HepG2 (cell line): Measurements from ENCODE around the gene RPS6KA3. TPM values are rescaled to one million over a fixed set of nuclear protein-coding genes. Genes with fewer than 3 reads are reported as not detected.

ENCODE experiments used
- AHR ChIP-seq: IDR thresholded peaks from 2 replicates; pipeline ENCODE4 v1.6.1; 2018; ENCODE audit warnings: missing genetic modification reagents, missing compliant biosample characterization
- ATF5 ChIP-seq: sonication (generic); formaldehyde crosslinking; IDR thresholded peaks from 2 replicates; pipeline ENCODE4 v1.4.0; 2020; ENCODE audit warnings: mild to moderate bottlenecking, low read depth, missing genetic modification reagents
- GFI1 ChIP-seq: sonication (generic); formaldehyde crosslinking; IDR thresholded peaks from 2 replicates; pipeline ENCODE4 v1.5.0; 2020; ENCODE audit warnings: missing genetic modification reagents, mild to moderate bottlenecking, borderline replicate concordance
- HIVEP1 ChIP-seq: sonication (generic); formaldehyde crosslinking; IDR thresholded peaks from 2 replicates; pipeline ENCODE4 v1.4.0; 2020; ENCODE audit warnings: mild to moderate bottlenecking, missing genetic modification reagents
- HMG20A ChIP-seq: IDR thresholded peaks from 2 replicates; pipeline ENCODE4 v1.6.1; 2016; ENCODE audit warnings: borderline replicate concordance
- HNF1B ChIP-seq: sonication (generic); formaldehyde crosslinking; IDR thresholded peaks from 2 replicates; pipeline ENCODE4 v1.5.1; 2020; ENCODE audit warnings: mild to moderate bottlenecking, moderate library complexity, missing genetic modification reagents
- HNF4G ChIP-seq, 2 experiments: sonication (generic) in 1 of 2; formaldehyde crosslinking in 1 of 2; IDR thresholded peaks; 2 replicates each; pipeline versions ENCODE4 v1.4.0 to v1.6.1; 2011 to 2020; ENCODE audit warnings: borderline replicate concordance in 2 of 2, low read depth in 2 of 2, mild to moderate bottlenecking in 2 of 2, low read length in 1 of 2, missing genetic modification reagents in 1 of 2, moderate library complexity in 1 of 2
- IRF1 ChIP-seq: sonication (generic); formaldehyde crosslinking; IDR thresholded peaks from 2 replicates; pipeline ENCODE4 v1.4.0; 2020; ENCODE audit warnings: low read depth, mild to moderate bottlenecking, missing genetic modification reagents
- KDM5A ChIP-seq: fragments of 200-600 bp; sonication (generic); IDR thresholded peaks from 2 replicates; pipeline ENCODE4 v1.7.0; 2018; ENCODE audit warnings: antibody characterized with exemption, mild to moderate bottlenecking, low read length, borderline replicate concordance
- KDM6A ChIP-seq: IDR thresholded peaks from 2 replicates; pipeline ENCODE4 v1.6.1; 2016; ENCODE audit warnings: low read depth
- KLF12 ChIP-seq: sonication (generic); formaldehyde crosslinking; IDR thresholded peaks from 2 replicates; pipeline ENCODE4 v1.4.0; 2020; ENCODE audit warnings: missing genetic modification reagents, borderline replicate concordance
- KLF13 ChIP-seq: sonication (generic); formaldehyde crosslinking; IDR thresholded peaks from 2 replicates; pipeline ENCODE4 v1.4.0; 2020; ENCODE audit warnings: mild to moderate bottlenecking, missing genetic modification reagents
- MAFK ChIP-seq, 2 experiments: IDR thresholded peaks in 1 of 2; conservative IDR thresholded peaks in 1 of 2; 2 replicates each; pipeline ENCODE4 v1.6.1; 2011; ENCODE audit warnings: improper control_type of control experiment in 2 of 2, low read length in 2 of 2
- MBD4 ChIP-seq: IDR thresholded peaks from 2 replicates; pipeline ENCODE4 v1.6.1; 2012; ENCODE audit warnings: low read length, inconsistent platforms, borderline replicate concordance
- NFE2L2 ChIP-seq: fragments of 150-350 bp; IDR thresholded peaks from 2 replicates; pipeline ENCODE4 v1.6.1; 2014; ENCODE audit warnings: low read length
- NR1H2 ChIP-seq: sonication (generic); formaldehyde crosslinking; IDR thresholded peaks from 2 replicates; pipeline ENCODE4 v1.8.1; 2022; ENCODE audit warnings: low read depth, missing genetic modification reagents, borderline replicate concordance
- PRMT3 ChIP-seq: sonication (generic); formaldehyde crosslinking; IDR thresholded peaks from 2 replicates; pipeline ENCODE4 v1.8.1; 2022; ENCODE audit warnings: low read depth, mild to moderate bottlenecking, moderate library complexity, missing genetic modification reagents, borderline replicate concordance
- RBFOX2 ChIP-seq: fragments of 200-400 bp; formaldehyde crosslinking; IDR thresholded peaks from 2 replicates; pipeline ENCODE4 v1.6.1; 2017; ENCODE audit warnings: low read depth, mild to moderate bottlenecking, low read length
- RBM39 ChIP-seq: fragments of 200-400 bp; formaldehyde crosslinking; IDR thresholded peaks from one replicate; pipeline ENCODE4 v1.6.1; 2018; ENCODE audit warnings: antibody characterized with exemption, mild to moderate bottlenecking, low read depth, low read length; ENCODE audit not compliant: poor library complexity, severe bottlenecking
- SP140L ChIP-seq: sonication (generic); formaldehyde crosslinking; IDR thresholded peaks from 2 replicates; pipeline ENCODE4 v1.4.0; 2020; ENCODE audit warnings: missing genetic modification reagents, borderline replicate concordance
- SRF ChIP-seq: IDR thresholded peaks from 2 replicates; pipeline ENCODE4 v1.6.1; 2011; ENCODE audit warnings: mild to moderate bottlenecking, low read depth, low read length, moderate library complexity
- ZBTB34 ChIP-seq: sonication (generic); formaldehyde crosslinking; IDR thresholded peaks from 2 replicates; pipeline ENCODE4 v1.8.0; 2022; ENCODE audit warnings: mild to moderate bottlenecking, missing genetic modification reagents
- ZMYM2 ChIP-seq: sonication (generic); formaldehyde crosslinking; IDR thresholded peaks from 2 replicates; pipeline ENCODE4 v1.8.0; 2022; ENCODE audit warnings: mild to moderate bottlenecking, missing genetic modification reagents
- ZNF644 ChIP-seq: IDR thresholded peaks from 2 replicates; pipeline ENCODE4 v1.6.1; 2016; ENCODE audit warnings: low read depth
- ZNF772 ChIP-seq: sonication (generic); formaldehyde crosslinking; IDR thresholded peaks from 2 replicates; pipeline ENCODE4 v1.5.0; 2020; ENCODE audit warnings: mild to moderate bottlenecking, missing genetic modification reagents
- ZNF773 ChIP-seq: sonication (generic); formaldehyde crosslinking; IDR thresholded peaks from 2 replicates; pipeline ENCODE4 v1.4.0; 2020; ENCODE audit warnings: missing genetic modification reagents, borderline replicate concordance
- ZNF878 ChIP-seq: sonication (generic); formaldehyde crosslinking; IDR thresholded peaks from 2 replicates; pipeline ENCODE4 v1.8.1; 2023; ENCODE audit warnings: mild to moderate bottlenecking, missing genetic modification reagents, moderate library complexity
- polyA plus RNA-seq, 8 experiments: library from polyadenylated mRNA; depleted of rRNA in 3 of 8; stranded (reverse) in 7 of 8; unstranded in 1 of 8; fragments of >200 nt; fragmentation: Illumina TruSeq in 4 of 8; extraction: Trizol in 4 of 8; gene quantifications; 2 replicates each; pipeline versions ENCODE4 v1.2.1 to v1.2.3, GENCODE V29; 2011 to 2016; ENCODE audit warnings: low read depth in 4 of 8, missing spikeins in 1 of 8, mixed read lengths in 1 of 8; ENCODE audit not compliant: insufficient read depth in 1 of 8
- total RNA-seq, 5 experiments: library from RNA; depleted of rRNA; stranded (reverse); fragments of >200 nt; fragmentation: Illumina TruSeq; extraction: Trizol; gene quantifications; 2 replicates each; pipeline ENCODE4 v1.2.3, GENCODE V29; 2016; ENCODE audit warnings: low read depth in 1 of 5

Gene RPS6KA3
- total and polyA plus RNA-seq, 2 of the 13 experiments (the other 11 are each of a cell fraction or from before 2014, with no cell fraction given): 314 to 357 TPM

DNA sequence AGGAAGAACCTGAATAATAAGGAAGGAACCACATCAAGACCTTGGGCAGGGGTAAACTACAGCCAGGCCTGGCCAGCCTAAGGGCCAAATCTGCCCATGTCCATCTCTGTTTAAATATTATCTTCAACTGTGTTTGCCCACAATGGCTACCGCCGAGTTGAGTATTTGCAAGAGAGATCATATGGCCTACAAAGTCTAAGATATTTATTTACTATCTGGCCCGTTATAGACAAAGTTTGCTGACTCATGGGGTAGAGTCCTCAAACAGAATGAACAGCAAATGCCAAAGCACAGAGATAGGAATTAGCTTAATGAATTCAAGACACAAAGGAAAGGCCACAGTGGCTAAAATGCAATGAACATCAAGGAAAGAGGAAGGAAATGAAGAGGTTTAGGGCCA lies 44.8 kb downstream of the RPS6KA3 start (continued):
- no peak for TF ChIP-seq ZBTB34 (CRISPR knock-in tag)
- TF ChIP-seq RBFOX2: no peak
- no peak for TF ChIP-seq PRMT3 (CRISPR knock-in tag)
- no peak for TF ChIP-seq KLF13 (CRISPR knock-in tag)
- 0 out of 2 replicates have a peak, but pooled peaks have one; percentile 33 for TF ChIP-seq GFI1 (CRISPR knock-in tag)
- no peak for TF ChIP-seq KDM5A
- no peak for TF ChIP-seq ZNF772 (CRISPR knock-in tag)
- peak; percentile 92 to 97 for TF ChIP-seq MAFK (conservative IDR thresholded peaks at IDR 0.05 in 1 of 2, IDR thresholded peaks at IDR 0.05 in 1 of 2; ENCODE audit: low read length in 2 of 2)
- 0 out of 2 replicates have a peak, but pooled peaks have one; percentile 32 for TF ChIP-seq HNF1B (CRISPR knock-in tag)
- TF ChIP-seq ATF5: no peak
- TF ChIP-seq NFE2L2: peak; percentile 97
- no peak for TF ChIP-seq ZNF878
- no peak for TF ChIP-seq NR1H2 (CRISPR knock-in tag)
- TF ChIP-seq ZMYM2: peak; percentile 52; the same call in 1 of the 2 replicates
- no peak for TF ChIP-seq HIVEP1
- no peak for TF ChIP-seq SP140L (CRISPR knock-in tag)
- 0 out of 2 replicates have a peak, but pooled peaks have one; percentile 36 for TF ChIP-seq MBD4
- peak; percentile 30; the same call in 1 of the 2 replicates for TF ChIP-seq HMG20A (CRISPR knock-in tag)
- peak; percentile 75 for TF ChIP-seq ZNF644 (CRISPR knock-in tag)
- TF ChIP-seq KLF12: no peak
- TF ChIP-seq RBM39: no peak
- no peak for TF ChIP-seq ZNF773 (CRISPR knock-in tag)
- peak; percentile 60; the same call in 1 of the 2 replicates for TF ChIP-seq HNF4G (IDR thresholded peaks at IDR 0.05; ENCODE audit: borderline replicate concordance, low read depth, low read length)
- no peak for TF ChIP-seq HNF4G (CRISPR knock-in tag; IDR thresholded peaks at IDR 0.05; ENCODE audit: borderline replicate concordance, low read depth)
- TF ChIP-seq SRF: no peak
- TF ChIP-seq AHR: no peak
- 0 out of 2 replicates have a peak, but pooled peaks have one; percentile 18 for TF ChIP-seq KDM6A
- TF ChIP-seq IRF1 (CRISPR knock-in tag): no peak
